Activated T-helper 1 cell treated with anti-CD3 and anti-CD28 coated beads, Interleukin-12 subunit alpha, Interleukin-12 subunit beta, Interleukin-2, Interleukin-4 antibody, amounts not matched to agents 30 ng/mL and 10 ng/mL and 1 ng/mL, durations not matched to agents 14 hours and 24 hours and 36 hours (primary cell): Measurements from ENCODE around the gene PAM. TPM values are rescaled to one million over a fixed set of nuclear protein-coding genes. Genes with fewer than 3 reads are reported as not detected.

ENCODE experiments used
- DNase-seq: peaks from one replicate; pipeline ENCODE4 v3.0.0; 2021; ENCODE audit warnings: low spot score
- H3K27ac Mint-ChIP-seq: one replicate; pipeline ENCODE4 v1.8.0; 2021; ENCODE audit warnings: mild to moderate bottlenecking, mixed read lengths
- H3K27me3 Mint-ChIP-seq: one replicate; pipeline ENCODE4 v1.8.0; 2022; ENCODE audit warnings: mild to moderate bottlenecking, moderate library complexity, mixed read lengths; ENCODE audit not compliant: insufficient read depth
- H3K36me3 Mint-ChIP-seq: one replicate; pipeline ENCODE4 v1.8.0; 2021; ENCODE audit warnings: low read depth, mixed read lengths
- H3K4me1 Mint-ChIP-seq: one replicate; pipeline ENCODE4 v1.8.0; 2021; ENCODE audit warnings: low read depth, mixed read lengths
- H3K4me3 Mint-ChIP-seq: one replicate; pipeline ENCODE4 v1.8.0; 2021; ENCODE audit warnings: mild to moderate bottlenecking, moderate library complexity, mixed read lengths
- H3K9me3 Mint-ChIP-seq: one replicate; pipeline ENCODE4 v1.8.0; 2021; ENCODE audit warnings: mixed read lengths
- intact Hi-C: fragments of 100-400 bp; cut with micrococcal nuclease; formaldehyde crosslinking; loops from one replicate; pipeline ENCODE4 v1.15.1; 2024
- total RNA-seq: library from RNA; stranded (reverse); gene quantifications from 2 replicates; pipeline ENCODE4 v1.2.3, GENCODE V29; 2022

PAM gene
- total RNA-seq, 1 donor from 2014 or later = 74.0 TPM

GRCh38 chr5:102879741-102880140, 124.6 kb downstream of the PAM start:
- no peak overlapping the region for H3K27ac Mint-ChIP-seq
- DNase-seq = no peak
- peaks cover 7% of the 10 kb centered on the region for H3K36me3 Mint-ChIP-seq
- no peaks in the 10 kb centered on the region for H3K9me3 Mint-ChIP-seq
- no peak overlapping the region for H3K4me3 Mint-ChIP-seq
- no peaks in the 10 kb centered on the region for H3K27me3 Mint-ChIP-seq
- intact Hi-C loops = no loop called here
- H3K4me1 Mint-ChIP-seq = no peaks in the 10 kb centered on the region

- Mint-ChIP-seq H3K9me3 (no peaks in the 10 kb centered on the region), H3K27me3 (no peaks in the 10 kb centered on the region), H3K27ac (no peak overlapping the region), H3K4me1 (no peaks in the 10 kb centered on the region), H3K4me3 (no peak overlapping the region), H3K36me3 (peaks cover 4% of the 10 kb centered on the region)
- no peak for DNase-seq
- intact Hi-C loops = no loop called here
These were observed 131.5 kb downstream of the PAM start for GRCh38 chr5:102886586-102886985.

- no peak overlapping the region for H3K4me3 Mint-ChIP-seq
- peaks cover 4% of the 10 kb centered on the region for H3K36me3 Mint-ChIP-seq
- no peak for DNase-seq
- no peaks in the 10 kb centered on the region for H3K27me3 Mint-ChIP-seq
- H3K9me3 Mint-ChIP-seq = no peaks in the 10 kb centered on the region
- intact Hi-C loops = no loop called here
- no peaks in the 10 kb centered on the region for H3K4me1 Mint-ChIP-seq
- H3K27ac Mint-ChIP-seq = no peak overlapping the region
These were observed 133.4 kb downstream of the PAM start for GRCh38 chr5:102888483-102888882.

GRCh38 chr5:102889033-102889432, 133.9 kb downstream of the PAM start:
- no peak for DNase-seq
- no peak overlapping the region for H3K27ac Mint-ChIP-seq
- H3K36me3 Mint-ChIP-seq = peaks cover 4% of the 10 kb centered on the region
- no peaks in the 10 kb centered on the region for H3K27me3 Mint-ChIP-seq
- H3K4me1 Mint-ChIP-seq = no peaks in the 10 kb centered on the region
- intact Hi-C loops = no loop called here
- no peaks in the 10 kb centered on the region for H3K9me3 Mint-ChIP-seq
- no peak overlapping the region for H3K4me3 Mint-ChIP-seq

DNA sequence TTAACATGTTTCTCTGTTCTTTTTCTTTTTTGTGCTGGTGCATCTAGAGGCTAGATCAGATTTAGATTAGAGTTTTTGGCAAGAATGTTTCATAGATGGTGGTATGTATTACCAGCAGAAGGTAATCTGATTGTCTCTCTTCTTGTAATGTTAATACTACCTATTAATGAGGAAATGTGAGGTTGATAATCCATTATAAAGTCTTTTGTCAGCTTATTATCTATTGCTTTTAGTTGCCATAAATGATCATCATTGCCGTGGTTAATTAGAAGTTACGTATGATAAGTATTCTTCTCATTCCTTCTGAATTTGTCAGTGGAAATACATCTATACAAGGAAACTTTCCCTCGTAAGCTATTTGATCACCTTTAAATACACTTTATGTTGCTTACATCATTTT, 135.0 kb downstream of the PAM start:
- Mint-ChIP-seq H3K4me3 (no peak overlapping the region), H3K36me3 (peaks cover 4% of the 10 kb centered on the region), H3K27ac (no peak overlapping the region), H3K9me3 (no peaks in the 10 kb centered on the region), H3K27me3 (no peaks in the 10 kb centered on the region), H3K4me1 (no peaks in the 10 kb centered on the region)
- intact Hi-C loops = no loop called here
- no peak for DNase-seq

DNA sequence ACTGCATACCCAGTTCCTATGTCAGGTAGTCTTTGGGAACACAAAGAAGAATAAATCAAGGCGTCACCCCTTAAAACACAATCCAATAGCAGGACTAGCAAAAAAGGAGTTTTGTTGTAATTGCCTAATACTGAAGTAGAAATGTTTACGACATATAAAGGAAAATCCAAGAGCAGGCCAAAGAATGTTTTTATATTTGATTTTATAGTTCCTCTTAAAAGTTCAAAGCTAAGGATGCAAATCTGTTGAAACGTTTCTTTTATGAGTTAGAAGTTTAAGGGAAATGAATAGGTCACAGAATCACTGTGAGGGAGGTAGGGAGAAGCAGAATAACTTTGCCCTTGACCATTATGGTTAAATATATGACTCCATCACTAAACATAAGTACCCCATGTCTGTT, 136.1 kb downstream of the PAM start:
- H3K9me3 Mint-ChIP-seq = no peaks in the 10 kb centered on the region
- intact Hi-C loops = no loop called here
- no peaks in the 10 kb centered on the region for H3K27me3 Mint-ChIP-seq
- DNase-seq = no peak
- no peak overlapping the region for H3K4me3 Mint-ChIP-seq
- peaks cover 4% of the 10 kb centered on the region for H3K36me3 Mint-ChIP-seq
- H3K27ac Mint-ChIP-seq = no peak overlapping the region
- no peaks in the 10 kb centered on the region for H3K4me1 Mint-ChIP-seq

- Mint-ChIP-seq H3K27me3 (no peaks in the 10 kb centered on the region), H3K36me3 (no peaks in the 10 kb centered on the region), H3K27ac (no peak overlapping the region), H3K4me1 (no peaks in the 10 kb centered on the region), H3K4me3 (no peak overlapping the region), H3K9me3 (no peaks in the 10 kb centered on the region)
- intact Hi-C loops = no loop called here
- no peak for DNase-seq
These were observed 138.8 kb downstream of the PAM start for GRCh38 chr5:102893942-102894341.

- no peak for DNase-seq
- Mint-ChIP-seq H3K27ac (no peak overlapping the region), H3K36me3 (no peaks in the 10 kb centered on the region), H3K4me3 (no peak overlapping the region), H3K9me3 (no peaks in the 10 kb centered on the region), H3K4me1 (no peaks in the 10 kb centered on the region), H3K27me3 (no peaks in the 10 kb centered on the region)
- intact Hi-C loops = no loop called here
These were observed 140.1 kb downstream of the PAM start for GRCh38 chr5:102895234-102895633.

DNA sequence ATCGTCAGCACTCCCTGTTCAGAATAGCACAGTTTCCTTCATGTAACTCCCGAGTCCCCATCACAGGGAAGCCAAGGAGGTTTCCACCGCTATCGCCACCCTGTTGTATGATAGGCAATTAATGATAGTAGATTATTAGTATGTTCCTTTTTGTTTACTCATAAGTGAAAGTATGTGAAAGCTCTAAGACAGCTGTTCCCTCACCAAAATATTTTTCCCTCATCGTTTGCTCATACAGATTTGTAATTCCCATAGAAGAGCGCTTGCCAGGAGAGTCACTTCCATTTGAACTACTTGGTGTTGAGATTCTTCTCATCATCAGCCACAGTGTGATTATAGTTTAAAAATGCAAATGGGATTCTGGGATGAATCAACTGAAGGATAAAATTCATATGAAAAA, 140.9 kb downstream of the PAM start:
- H3K9me3 Mint-ChIP-seq = no peaks in the 10 kb centered on the region

GRCh38 chr5:102901424-102902134, 146.5 kb downstream of the PAM start:
- no peak for DNase-seq
- Mint-ChIP-seq H3K4me3 (no peak overlapping the region), H3K36me3 (peaks cover 7% of the 10 kb centered on the region), H3K9me3 (no peaks in the 10 kb centered on the region), H3K27me3 (no peaks in the 10 kb centered on the region), H3K4me1 (peaks cover 5% of the 10 kb centered on the region), H3K27ac (no peak overlapping the region)
- intact Hi-C loops = no loop called here

More for the DNA sequence above, 140.9 kb downstream of the PAM start:
- no peaks in the 10 kb centered on the region for H3K27me3 Mint-ChIP-seq
- no peaks in the 10 kb centered on the region for H3K4me1 Mint-ChIP-seq
- no peaks in the 10 kb centered on the region for H3K36me3 Mint-ChIP-seq
- no peak overlapping the region for H3K27ac Mint-ChIP-seq
- intact Hi-C loops = no loop called here
- H3K4me3 Mint-ChIP-seq = no peak overlapping the region
- no peak for DNase-seq

- intact Hi-C loops = no loop called here
- peaks cover 5% of the 10 kb centered on the region for H3K4me1 Mint-ChIP-seq
- H3K27me3 Mint-ChIP-seq = no peaks in the 10 kb centered on the region
- no peak overlapping the region for H3K4me3 Mint-ChIP-seq
- H3K36me3 Mint-ChIP-seq = peaks cover 7% of the 10 kb centered on the region
- H3K27ac Mint-ChIP-seq = no peak overlapping the region
- DNase-seq = no peak
- no peaks in the 10 kb centered on the region for H3K9me3 Mint-ChIP-seq
These were observed 147.0 kb downstream of the PAM start for GRCh38 chr5:102902135-102902448.

GRCh38 chr5:102902647-102903046, 147.5 kb downstream of the PAM start:
- peaks cover 7% of the 10 kb centered on the region for H3K36me3 Mint-ChIP-seq
- no peak for DNase-seq
- intact Hi-C loops = no loop called here
- no peak overlapping the region for H3K4me3 Mint-ChIP-seq
- H3K27ac Mint-ChIP-seq = no peak overlapping the region
- peaks cover 5% of the 10 kb centered on the region for H3K4me1 Mint-ChIP-seq
- H3K27me3 Mint-ChIP-seq = no peaks in the 10 kb centered on the region
- H3K9me3 Mint-ChIP-seq = no peaks in the 10 kb centered on the region

DNA sequence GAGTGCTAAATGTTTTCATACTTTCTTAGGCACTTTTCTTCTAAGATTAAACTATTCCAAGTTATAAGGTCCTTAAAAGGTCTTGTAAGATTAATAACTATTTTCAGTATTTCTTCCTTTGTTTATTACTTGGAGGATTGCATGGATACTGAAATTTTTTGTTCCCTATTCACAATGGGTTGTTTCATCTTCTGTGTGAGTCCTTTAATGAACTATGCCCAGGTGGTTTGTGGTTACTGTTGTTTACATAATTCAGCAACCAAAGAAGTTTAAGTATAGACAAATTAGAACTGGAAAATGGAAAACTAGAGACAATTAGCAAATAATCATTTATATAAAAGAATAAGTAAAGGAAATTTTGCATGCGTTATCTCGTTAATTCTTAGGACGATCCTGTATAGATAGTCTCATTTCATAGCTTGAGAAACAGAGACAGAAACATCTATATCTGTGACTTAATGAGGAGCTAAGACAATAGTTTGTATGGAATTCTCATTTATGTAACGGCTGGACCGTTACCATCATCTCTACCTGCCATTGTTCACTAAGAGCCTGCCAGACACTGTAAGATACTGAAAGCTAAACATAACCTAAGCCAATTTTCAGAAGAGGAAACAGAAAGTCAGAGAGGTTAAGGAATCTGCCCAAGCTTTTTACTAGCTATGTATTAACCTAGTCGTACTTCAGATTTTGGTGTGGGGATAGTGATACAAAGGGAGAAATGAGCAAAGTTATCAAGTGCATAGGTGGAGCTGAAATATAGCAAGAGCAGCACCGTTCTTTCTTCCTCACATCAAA, 148.2 kb downstream of the PAM start:
- H3K4me1 Mint-ChIP-seq = peaks cover 5% of the 10 kb centered on the region
- H3K36me3 Mint-ChIP-seq = peaks cover 9% of the 10 kb centered on the region
- intact Hi-C loops = no loop called here
- no peaks in the 10 kb centered on the region for H3K9me3 Mint-ChIP-seq
- DNase-seq = no peak
- no peak overlapping the region for H3K4me3 Mint-ChIP-seq
- no peak overlapping the region for H3K27ac Mint-ChIP-seq
- no peaks in the 10 kb centered on the region for H3K27me3 Mint-ChIP-seq
